OCI-LY3 (cell line): ENCODE data around the gene PPARGC1A.

Source experiments
- H2AFZ ChIP-seq: fragments of 200-600, 300-600 bp; shearing (Covaris generic); 2 replicates; pipeline ENCODE4 v1.6.0; 2014; ENCODE audit warnings: antibody characterized with exemption, low read depth, low read length
- H3K27ac ChIP-seq: fragments of 200-600, 300-600 bp; sonication (generic); 2 replicates; pipeline ENCODE4 v1.5.1; 2014; ENCODE audit warnings: mild to moderate bottlenecking, low read length, moderate library complexity, mixed read lengths
- H3K27me3 ChIP-seq: fragments of 200-600, 300-600 bp; sonication (generic); 2 replicates; pipeline ENCODE4 v1.6.1; 2014; ENCODE audit warnings: low read depth, low read length, mixed read lengths
- H3K36me3 ChIP-seq: fragments of 200-600, 300-600 bp; sonication (generic); replicated peaks from 2 replicates; pipeline ENCODE3; 2014; ENCODE audit warnings: low read depth, low read length, mixed read lengths
- H3K4me1 ChIP-seq: fragments of 300-600, 200-600 bp; sonication (generic); 2 replicates; pipeline ENCODE4 v1.6.1; 2014; ENCODE audit warnings: low read length, mixed read lengths
- H3K4me2 ChIP-seq: fragments of 200-600, 300-600 bp; sonication (generic); 2 replicates; pipeline ENCODE4 v1.6.1; 2014; ENCODE audit warnings: low read length, mixed read lengths
- H3K4me3 ChIP-seq: fragments of 300-600, 200-600 bp; sonication (generic); 2 replicates; pipeline ENCODE4 v1.5.1; 2014; ENCODE audit warnings: antibody characterized with exemption, mild to moderate bottlenecking, low read length, moderate library complexity
- H3K79me2 ChIP-seq: fragments of 300-600, 200-600 bp; shearing (Covaris generic); 2 replicates; pipeline ENCODE4 v1.6.1; 2014; ENCODE audit warnings: mild to moderate bottlenecking, low read length, mixed read lengths
- H3K9ac ChIP-seq: fragments of 300-600, 200-600 bp; shearing (Covaris generic); 2 replicates; pipeline ENCODE4 v1.6.0; 2014; ENCODE audit warnings: mild to moderate bottlenecking, low read length, moderate library complexity
- H3K9me3 ChIP-seq: fragments of 200-600, 300-600 bp; shearing (Covaris generic); 2 replicates; pipeline ENCODE4 v1.6.1; 2014; ENCODE audit warnings: low read length, mixed read lengths; ENCODE audit not compliant: insufficient read depth
- H4K20me1 ChIP-seq: fragments of 200-600, 300-600 bp; sonication (generic); 2 replicates; pipeline ENCODE4 v1.6.1; 2016; ENCODE audit warnings: low read length, mixed read lengths; ENCODE audit not compliant: insufficient read depth
- EZH2phosphoT487 ChIP-seq: fragments of 200-600 bp; shearing (Covaris generic); IDR thresholded peaks from 2 replicates; pipeline ENCODE4 v1.6.1; 2018; ENCODE audit warnings: antibody characterized with exemption, mixed run types, low read depth
- TF ChIP-seq, protein P1 (sequence below): fragments of 200-600, 300-600 bp; sonication (generic); IDR thresholded peaks from 2 replicates; pipeline ENCODE4 v1.5.1; 2014; ENCODE audit warnings: antibody characterized with exemption, low read length, low read depth

PPARGC1A gene

DNA sequence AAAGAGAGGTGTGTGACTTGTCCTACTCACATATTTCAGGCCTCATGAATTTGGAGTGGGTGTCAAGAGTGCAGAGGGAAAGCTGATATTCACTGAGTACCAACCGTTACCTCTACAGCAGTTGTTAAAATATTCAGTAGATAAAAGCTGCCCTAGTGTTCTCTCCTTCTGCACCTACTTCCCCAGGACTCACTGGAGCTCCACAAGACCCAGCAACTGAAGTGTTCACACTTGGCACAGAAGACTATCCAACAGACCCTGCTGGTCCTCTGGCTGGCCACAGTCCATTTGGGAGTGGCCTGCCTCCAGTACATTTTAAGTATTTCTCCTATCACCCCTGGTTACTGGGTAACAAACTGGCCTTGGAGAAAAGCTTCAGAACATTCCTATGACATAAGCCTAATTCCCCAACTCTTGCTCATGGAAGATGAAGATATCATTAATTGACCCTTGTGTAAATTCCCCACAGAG, 70.8 kb downstream of the PPARGC1A start:
- Histone ChIP-seq H3K4me1 (no peaks in the 10 kb centered on the region), H4K20me1 (no peaks in the 10 kb centered on the region), H3K27me3 (no peaks in the 10 kb centered on the region), H3K9me3 (no peaks in the 10 kb centered on the region), H3K9ac (no peak overlapping the region), H3K79me2 (no peaks in the 10 kb centered on the region), H2AFZ (no peak overlapping the region), H3K36me3 (no peaks in the 10 kb centered on the region), H3K4me2 (no peak overlapping the region), H3K27ac (no peak overlapping the region), H3K4me3 (no peak overlapping the region)
- TF ChIP-seq EZH2phosphoT487 = no peak
- TF ChIP-seq, protein P1, sequence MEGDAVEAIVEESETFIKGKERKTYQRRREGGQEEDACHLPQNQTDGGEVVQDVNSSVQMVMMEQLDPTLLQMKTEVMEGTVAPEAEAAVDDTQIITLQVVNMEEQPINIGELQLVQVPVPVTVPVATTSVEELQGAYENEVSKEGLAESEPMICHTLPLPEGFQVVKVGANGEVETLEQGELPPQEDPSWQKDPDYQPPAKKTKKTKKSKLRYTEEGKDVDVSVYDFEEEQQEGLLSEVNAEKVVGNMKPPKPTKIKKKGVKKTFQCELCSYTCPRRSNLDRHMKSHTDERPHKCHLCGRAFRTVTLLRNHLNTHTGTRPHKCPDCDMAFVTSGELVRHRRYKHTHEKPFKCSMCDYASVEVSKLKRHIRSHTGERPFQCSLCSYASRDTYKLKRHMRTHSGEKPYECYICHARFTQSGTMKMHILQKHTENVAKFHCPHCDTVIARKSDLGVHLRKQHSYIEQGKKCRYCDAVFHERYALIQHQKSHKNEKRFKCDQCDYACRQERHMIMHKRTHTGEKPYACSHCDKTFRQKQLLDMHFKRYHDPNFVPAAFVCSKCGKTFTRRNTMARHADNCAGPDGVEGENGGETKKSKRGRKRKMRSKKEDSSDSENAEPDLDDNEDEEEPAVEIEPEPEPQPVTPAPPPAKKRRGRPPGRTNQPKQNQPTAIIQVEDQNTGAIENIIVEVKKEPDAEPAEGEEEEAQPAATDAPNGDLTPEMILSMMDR = no peak

DNA sequence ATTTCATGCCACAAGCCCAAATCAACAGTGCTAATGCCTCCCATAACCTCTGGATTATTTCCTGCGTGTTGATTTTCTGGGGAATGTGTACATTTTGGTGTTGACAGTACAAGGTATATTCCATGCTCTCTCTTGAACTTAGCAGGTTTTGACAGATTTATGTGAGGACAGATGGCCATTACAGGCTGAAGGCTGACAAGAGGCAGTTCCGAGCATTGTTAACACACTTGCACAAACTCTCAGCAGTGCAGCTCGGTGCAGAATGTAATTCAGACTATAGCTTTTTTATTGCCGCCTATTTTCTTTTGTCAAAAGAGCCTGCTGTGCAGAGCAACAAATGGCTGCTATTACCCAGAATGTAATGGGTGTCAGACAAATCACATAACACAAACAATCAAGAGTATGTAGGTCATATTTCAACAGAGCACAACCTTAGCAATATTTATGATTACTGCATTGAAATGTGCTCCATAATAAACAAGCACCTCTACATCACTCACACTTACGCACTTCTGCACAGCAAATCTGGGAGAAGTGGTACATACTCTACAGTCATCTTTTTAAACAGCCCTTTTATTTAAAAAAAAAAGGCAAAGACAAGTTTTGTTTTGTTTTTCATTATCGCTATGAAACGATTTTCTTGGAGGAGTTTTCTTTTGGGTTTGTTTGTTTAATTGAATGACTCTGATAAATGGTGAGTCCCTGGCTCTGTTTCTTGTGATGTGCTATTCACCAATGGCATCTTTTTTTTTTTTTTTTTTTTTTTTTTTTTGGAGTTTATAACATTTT, 71.6 kb downstream of the PPARGC1A start:
- H2AFZ ChIP-seq = no peak overlapping the region
- H3K27me3 ChIP-seq = no peaks in the 10 kb centered on the region
- no peaks in the 10 kb centered on the region for H3K9me3 ChIP-seq
- H4K20me1 ChIP-seq = no peaks in the 10 kb centered on the region
- H3K4me3 ChIP-seq = no peak overlapping the region
- TF ChIP-seq EZH2phosphoT487 = no peak
- TF ChIP-seq, protein P1 = no peak
- H3K4me1 ChIP-seq = no peaks in the 10 kb centered on the region
- H3K9ac ChIP-seq = no peak overlapping the region
- no peak overlapping the region for H3K4me2 ChIP-seq
- no peaks in the 10 kb centered on the region for H3K79me2 ChIP-seq
- H3K36me3 ChIP-seq = no peaks in the 10 kb centered on the region
- no peak overlapping the region for H3K27ac ChIP-seq

DNA sequence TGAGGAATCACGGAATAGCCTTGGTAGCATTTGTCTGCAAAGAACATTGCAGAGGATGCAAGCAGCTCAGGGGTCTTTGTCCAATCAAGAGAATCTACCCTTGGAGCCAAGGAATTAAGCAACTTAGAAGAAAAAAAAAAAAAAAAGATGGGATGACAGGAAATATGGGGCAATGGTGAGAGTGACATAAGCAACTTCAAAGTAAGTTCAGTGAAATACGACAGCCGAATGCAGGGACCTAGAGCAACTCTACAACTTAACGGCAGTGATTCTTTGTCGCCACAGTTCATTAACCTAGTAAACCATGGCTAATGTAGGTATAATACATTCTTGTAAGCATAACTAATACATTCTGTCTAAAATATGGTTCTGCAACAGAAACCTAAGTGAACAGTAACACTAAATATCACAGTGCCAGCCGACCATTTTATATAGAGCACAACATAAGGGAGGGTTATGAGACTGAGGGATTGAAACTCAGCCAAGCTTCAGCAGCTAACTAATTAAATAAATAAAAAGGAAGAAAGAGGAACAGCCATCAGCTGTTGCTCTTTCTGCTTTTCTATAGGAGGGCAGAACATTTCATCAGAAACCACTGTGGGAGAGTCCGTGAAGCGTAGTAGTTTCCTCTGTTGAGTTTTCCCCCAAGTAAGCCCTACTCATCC, 74.7 kb downstream of the PPARGC1A start:
- Histone ChIP-seq H3K27ac (no peak overlapping the region), H3K27me3 (no peaks in the 10 kb centered on the region), H3K9ac (no peak overlapping the region), H3K36me3 (no peaks in the 10 kb centered on the region), H3K9me3 (no peaks in the 10 kb centered on the region), H4K20me1 (no peaks in the 10 kb centered on the region), H3K4me2 (no peak overlapping the region), H3K79me2 (no peaks in the 10 kb centered on the region), H3K4me3 (no peak overlapping the region), H3K4me1 (no peaks in the 10 kb centered on the region), H2AFZ (no peak overlapping the region)
- TF ChIP-seq, protein P1 = no peak
- no peak for TF ChIP-seq EZH2phosphoT487

DNA sequence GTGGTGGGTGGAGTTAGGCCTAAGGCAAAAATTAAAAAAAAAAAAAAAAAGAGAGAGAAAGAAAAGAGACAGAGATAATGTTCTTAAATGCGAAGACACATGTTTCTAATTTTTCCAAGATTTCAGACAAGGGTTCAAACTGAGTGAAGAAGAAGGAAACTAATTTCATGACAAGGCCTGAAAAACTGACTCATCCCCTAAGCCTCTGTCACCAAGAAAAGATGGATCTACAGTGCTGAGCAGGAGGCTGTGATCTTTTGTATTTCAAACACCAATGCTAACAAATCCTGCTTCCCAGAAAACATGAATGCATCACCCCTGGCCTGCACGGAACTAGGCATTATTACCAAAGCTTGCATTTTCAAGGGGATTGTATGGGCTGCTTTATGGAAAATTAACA, 75.3 kb downstream of the PPARGC1A start:
- no peak overlapping the region for H3K27ac ChIP-seq

More for the DNA sequence above, 75.3 kb downstream of the PPARGC1A start:
- no peak for TF ChIP-seq EZH2phosphoT487
- TF ChIP-seq, protein P1 = no peak
- no peaks in the 10 kb centered on the region for H3K27me3 ChIP-seq
- H3K79me2 ChIP-seq = no peaks in the 10 kb centered on the region
- H3K9me3 ChIP-seq = no peaks in the 10 kb centered on the region
- no peak overlapping the region for H3K9ac ChIP-seq
- H2AFZ ChIP-seq = no peak overlapping the region
- no peaks in the 10 kb centered on the region for H4K20me1 ChIP-seq
- no peaks in the 10 kb centered on the region for H3K4me1 ChIP-seq
- no peak overlapping the region for H3K4me2 ChIP-seq
- H3K36me3 ChIP-seq = no peaks in the 10 kb centered on the region
- no peak overlapping the region for H3K4me3 ChIP-seq
